ENCODE measurements around the gene TRIM41. TPM values are rescaled to one million over a fixed set of nuclear protein-coding genes. Genes with fewer than 3 reads are reported as not detected.

Gene TRIM41
- total and polyA plus RNA-seq, 2 of the 13 experiments (the other 11 are each of a cell fraction or from before 2014, with no cell fraction given) = 10.2 to 16.7 TPM

DNA sequence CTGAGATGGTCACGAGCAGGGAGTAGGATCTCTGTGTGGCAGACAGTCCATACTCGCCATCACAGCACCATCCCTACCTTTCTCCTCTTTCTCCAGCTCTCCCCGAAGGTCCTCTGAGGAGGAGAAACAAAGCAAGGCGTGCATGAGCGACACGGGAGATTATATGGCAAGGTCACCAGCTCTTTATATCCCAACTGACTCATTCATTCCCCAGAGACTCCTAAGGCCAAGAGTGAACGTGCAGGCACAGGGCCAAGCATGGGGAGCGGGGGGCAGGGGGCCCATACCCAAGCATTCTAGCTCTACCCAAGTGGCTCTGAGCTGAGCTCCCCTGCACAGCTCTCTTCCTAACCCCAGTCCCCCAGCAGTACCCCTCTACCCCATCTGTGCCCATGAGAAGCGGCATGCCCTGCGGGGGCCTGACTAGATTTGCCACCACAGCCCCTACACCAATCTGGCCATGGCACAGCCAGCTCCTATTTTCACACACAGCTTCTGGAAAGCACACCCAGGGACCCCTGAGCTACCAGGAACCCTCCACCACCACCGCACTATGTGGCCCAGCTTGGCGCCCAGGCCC, 24.9 kb upstream of the TRIM41 start:
- Histone ChIP-seq H3K4me1 (ENCODE audit: insufficient read depth, low read length) (peaks cover 34% of the 10 kb centered on the region), H3K9me3 (ENCODE audit: low read length) (no peaks in the 10 kb centered on the region), H3K36me3 (replicated peaks in 1 of 2; ENCODE audit: control insufficient read depth in 1 of 2, insufficient read depth in 2 of 2, low read length in 2 of 2) (no peaks in the 10 kb centered on the region), H4K20me1 (ENCODE audit: insufficient read depth, low read length) (no peaks in the 10 kb centered on the region), H3K79me2 (ENCODE audit: insufficient read depth, low read length) (no peaks in the 10 kb centered on the region), H3K4me3 (replicated peaks in 1 of 3; ENCODE audit: insufficient read depth in 1 of 3, low read depth in 2 of 3, low read length in 3 of 3) (no peak overlapping the region), H3K27me3 (ENCODE audit: control insufficient read depth in 1 of 2, insufficient read depth in 2 of 2, low read length in 2 of 2) (peaks cover 5 to 58% of the 10 kb centered on the region in 2 experiments), H3K4me2 (ENCODE audit: low read depth, low read length) (no peak overlapping the region), H3K9ac (ENCODE audit: insufficient read depth, low read depth, low read length) (no peak overlapping the region), H2AFZ (ENCODE audit: low read length) (no peak overlapping the region), H3K27ac (ENCODE audit: extremely low read length, insufficient read depth, low read length) (no peak overlapping the region)
- ATAC-seq (no peak), DNase-seq (ENCODE audit: low spot score) (no peak), FAIRE-seq (no peak)
- intact Hi-C loops (cut with micrococcal nuclease; ENCODE audit: unreplicated experiment) (no loop called here), in situ Hi-C loops (cut with HindIII; ENCODE audit: extremely low pct_ligation_motif_present, low pct_unique_long_range_greater_than_20kb) (no loop called here)
- POLR2A ChIA-PET = no interaction called here
- CTCF ChIA-PET (ENCODE audit: low intra/inter-chr PET ratio, low total read pairs) = no interaction called here
- BruUV-seq (replicated peaks) = no TSS peak
- TF ChIP-seq ZNF251 (CRISPR knock-in tag; IDR thresholded peaks at IDR 0.05) (no peak), GATAD2A (CRISPR knock-in tag; IDR thresholded peaks at IDR 0.05) (no peak), SAFB2 (CRISPR knock-in tag; IDR thresholded peaks at IDR 0.05; ENCODE audit: borderline replicate concordance, low read depth) (no peak)
- 41% methylated on average over 10 of the region's 12 CpGs for WGBS (ENCODE audit: low lambda C conversion rate)

DNA sequence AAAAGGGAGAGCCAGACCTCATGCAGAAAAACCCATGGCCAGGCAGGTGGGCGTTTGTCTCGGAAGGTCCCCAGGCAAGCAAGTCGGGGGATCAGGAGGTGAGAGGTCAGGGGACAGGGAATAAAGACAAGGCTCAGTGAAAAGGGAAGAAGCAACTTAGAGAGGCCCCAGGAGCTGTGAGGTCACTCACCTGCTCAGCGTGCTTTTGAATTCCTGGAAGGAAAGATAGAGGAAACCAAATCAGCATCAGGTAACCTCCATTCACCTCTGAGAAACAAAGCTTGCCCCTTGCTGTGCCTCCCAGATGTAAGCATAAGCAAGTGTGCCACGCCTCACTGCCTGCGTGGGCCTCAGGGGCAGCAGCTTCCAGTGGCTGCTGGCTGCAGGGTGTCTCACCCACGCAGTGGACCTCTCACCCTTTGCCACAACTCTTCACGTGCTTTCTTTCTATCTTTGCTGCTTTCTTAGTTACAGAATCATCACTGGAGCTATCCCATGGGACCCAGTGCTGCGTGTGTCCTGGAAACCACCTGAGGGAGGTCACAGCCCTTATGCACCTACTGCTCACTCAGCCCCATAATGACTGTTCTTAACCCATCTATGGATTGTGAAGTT, 24.1 kb upstream of the TRIM41 start:
- Histone ChIP-seq H3K79me2 (ENCODE audit: insufficient read depth, low read length) (no peaks in the 10 kb centered on the region), H2AFZ (ENCODE audit: low read length) (no peak overlapping the region), H3K9me3 (ENCODE audit: low read length) (no peaks in the 10 kb centered on the region), H3K9ac (ENCODE audit: insufficient read depth, low read depth, low read length) (no peak overlapping the region), H3K36me3 (replicated peaks in 1 of 2; ENCODE audit: control insufficient read depth in 1 of 2, insufficient read depth in 2 of 2, low read length in 2 of 2) (no peaks in the 10 kb centered on the region), H3K4me2 (ENCODE audit: low read depth, low read length) (no peak overlapping the region), H3K27ac (ENCODE audit: extremely low read length, insufficient read depth, low read length) (no peak overlapping the region), H3K4me3 (replicated peaks in 1 of 3; ENCODE audit: insufficient read depth in 1 of 3, low read depth in 2 of 3, low read length in 3 of 3) (no peak overlapping the region), H4K20me1 (ENCODE audit: insufficient read depth, low read length) (no peaks in the 10 kb centered on the region), H3K27me3 (ENCODE audit: control insufficient read depth in 1 of 2, insufficient read depth in 2 of 2, low read length in 2 of 2) (peaks cover 6 to 66% of the 10 kb centered on the region in 2 experiments), H3K4me1 (ENCODE audit: insufficient read depth, low read length) (peaks cover 34% of the 10 kb centered on the region)
- intact Hi-C loops (cut with micrococcal nuclease; ENCODE audit: unreplicated experiment) = no loop called here
- ChIA-PET POLR2A (interaction anchor here (0.8 to 1.4 kb wide), 2 partner anchors 7 to 23 kb away, joined by 4 to 6 read pairs; no protein-coding TSS in a partner anchor), CTCF (ENCODE audit: low intra/inter-chr PET ratio, low total read pairs) (no interaction called here)
- ATAC-seq = no peak
- BruUV-seq (replicated peaks) = no TSS peak
- 2% methylated on average over 9 of the region's 9 CpGs for WGBS (ENCODE audit: low lambda C conversion rate)
- no peak for FAIRE-seq
- in situ Hi-C loops (cut with HindIII; ENCODE audit: extremely low pct_ligation_motif_present, low pct_unique_long_range_greater_than_20kb) = no loop called here
- DNase-seq (ENCODE audit: low spot score) = no peak
- TF ChIP-seq, protein P1, sequence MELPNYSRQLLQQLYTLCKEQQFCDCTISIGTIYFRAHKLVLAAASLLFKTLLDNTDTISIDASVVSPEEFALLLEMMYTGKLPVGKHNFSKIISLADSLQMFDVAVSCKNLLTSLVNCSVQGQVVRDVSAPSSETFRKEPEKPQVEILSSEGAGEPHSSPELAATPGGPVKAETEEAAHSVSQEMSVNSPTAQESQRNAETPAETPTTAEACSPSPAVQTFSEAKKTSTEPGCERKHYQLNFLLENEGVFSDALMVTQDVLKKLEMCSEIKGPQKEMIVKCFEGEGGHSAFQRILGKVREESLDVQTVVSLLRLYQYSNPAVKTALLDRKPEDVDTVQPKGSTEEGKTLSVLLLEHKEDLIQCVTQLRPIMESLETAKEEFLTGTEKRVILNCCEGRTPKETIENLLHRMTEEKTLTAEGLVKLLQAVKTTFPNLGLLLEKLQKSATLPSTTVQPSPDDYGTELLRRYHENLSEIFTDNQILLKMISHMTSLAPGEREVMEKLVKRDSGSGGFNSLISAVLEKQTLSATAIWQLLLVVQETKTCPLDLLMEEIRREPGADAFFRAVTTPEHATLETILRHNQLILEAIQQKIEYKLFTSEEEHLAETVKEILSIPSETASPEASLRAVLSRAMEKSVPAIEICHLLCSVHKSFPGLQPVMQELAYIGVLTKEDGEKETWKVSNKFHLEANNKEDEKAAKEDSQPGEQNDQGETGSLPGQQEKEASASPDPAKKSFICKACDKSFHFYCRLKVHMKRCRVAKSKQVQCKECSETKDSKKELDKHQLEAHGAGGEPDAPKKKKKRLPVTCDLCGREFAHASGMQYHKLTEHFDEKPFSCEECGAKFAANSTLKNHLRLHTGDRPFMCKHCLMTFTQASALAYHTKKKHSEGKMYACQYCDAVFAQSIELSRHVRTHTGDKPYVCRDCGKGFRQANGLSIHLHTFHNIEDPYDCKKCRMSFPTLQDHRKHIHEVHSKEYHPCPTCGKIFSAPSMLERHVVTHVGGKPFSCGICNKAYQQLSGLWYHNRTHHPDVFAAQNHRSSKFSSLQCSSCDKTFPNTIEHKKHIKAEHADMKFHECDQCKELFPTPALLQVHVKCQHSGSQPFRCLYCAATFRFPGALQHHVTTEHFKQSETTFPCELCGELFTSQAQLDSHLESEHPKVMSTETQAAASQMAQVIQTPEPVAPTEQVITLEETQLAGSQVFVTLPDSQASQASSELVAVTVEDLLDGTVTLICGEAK (IDR thresholded peaks at IDR 0.05) = no peak
- TF ChIP-seq, protein P1 (CRISPR knock-in tag; IDR thresholded peaks at IDR 0.05) = no peak
- TF ChIP-seq ELF3 (CRISPR knock-in tag; IDR thresholded peaks at IDR 0.05) (no peak), HNF4G (IDR thresholded peaks at IDR 0.05; ENCODE audit: borderline replicate concordance, low read depth, low read length) (no peak), HNF4G (CRISPR knock-in tag; IDR thresholded peaks at IDR 0.05; ENCODE audit: borderline replicate concordance, low read depth) (no peak), ZNF552 (CRISPR knock-in tag; IDR thresholded peaks at IDR 0.05; ENCODE audit: borderline replicate concordance) (no peak), ZSCAN12 (CRISPR knock-in tag; IDR thresholded peaks at IDR 0.05) (no peak)
